Measurements from ENCODE around the gene LGALS9.
"Not testable (repeated sequence)": the region's sequence is repeated elsewhere in the genome, so short reads cannot be mapped to it uniquely, and the experiment has no call there.

DNA sequence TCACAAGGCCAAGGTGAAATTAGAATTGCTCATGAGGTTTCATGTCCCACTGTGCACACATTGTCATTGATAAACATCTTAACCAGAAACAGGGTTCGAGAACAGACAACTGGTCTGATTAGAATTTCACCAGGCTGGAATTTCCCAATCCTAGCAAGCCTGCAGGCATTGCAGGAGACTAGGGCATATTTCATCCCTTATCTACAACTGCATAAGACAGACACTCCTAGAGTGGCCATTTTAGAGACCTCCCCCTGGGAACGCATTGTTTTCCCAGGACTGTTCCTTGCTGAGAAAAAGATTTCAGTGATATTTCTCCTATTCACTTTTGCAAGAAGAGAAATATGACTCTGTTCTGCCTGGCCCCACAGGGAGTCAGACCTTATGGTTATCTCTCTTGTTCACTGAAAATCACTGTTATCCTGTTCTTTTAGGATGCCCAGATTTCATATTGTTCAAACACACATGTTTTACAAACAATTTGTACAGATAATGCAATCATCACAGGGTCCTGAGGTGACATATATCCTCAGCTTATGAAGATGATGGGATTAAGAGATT is 64.3 kb downstream of the LGALS9 start:
- TF ChIP-seq, protein P1, sequence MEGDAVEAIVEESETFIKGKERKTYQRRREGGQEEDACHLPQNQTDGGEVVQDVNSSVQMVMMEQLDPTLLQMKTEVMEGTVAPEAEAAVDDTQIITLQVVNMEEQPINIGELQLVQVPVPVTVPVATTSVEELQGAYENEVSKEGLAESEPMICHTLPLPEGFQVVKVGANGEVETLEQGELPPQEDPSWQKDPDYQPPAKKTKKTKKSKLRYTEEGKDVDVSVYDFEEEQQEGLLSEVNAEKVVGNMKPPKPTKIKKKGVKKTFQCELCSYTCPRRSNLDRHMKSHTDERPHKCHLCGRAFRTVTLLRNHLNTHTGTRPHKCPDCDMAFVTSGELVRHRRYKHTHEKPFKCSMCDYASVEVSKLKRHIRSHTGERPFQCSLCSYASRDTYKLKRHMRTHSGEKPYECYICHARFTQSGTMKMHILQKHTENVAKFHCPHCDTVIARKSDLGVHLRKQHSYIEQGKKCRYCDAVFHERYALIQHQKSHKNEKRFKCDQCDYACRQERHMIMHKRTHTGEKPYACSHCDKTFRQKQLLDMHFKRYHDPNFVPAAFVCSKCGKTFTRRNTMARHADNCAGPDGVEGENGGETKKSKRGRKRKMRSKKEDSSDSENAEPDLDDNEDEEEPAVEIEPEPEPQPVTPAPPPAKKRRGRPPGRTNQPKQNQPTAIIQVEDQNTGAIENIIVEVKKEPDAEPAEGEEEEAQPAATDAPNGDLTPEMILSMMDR (IDR thresholded peaks at IDR 0.05; ENCODE audit: borderline replicate concordance, extremely low read depth, low read length, poor library complexity, severe bottlenecking), result not testable (repeated sequence)
- not testable (repeated sequence) for TF ChIP-seq EZH2 (IDR thresholded peaks at IDR 0.05; ENCODE audit: borderline replicate concordance, low read depth, low read length, severe bottlenecking)
